ENCODE measurements around the gene METTL25. TPM values are rescaled to one million over a fixed set of nuclear protein-coding genes. Genes with fewer than 3 reads are reported as not detected.

The METTL25 gene
- polyA plus RNA-seq, 1 donor (not counting 4 experiments of a cell fraction or from before 2014, with no cell fraction given) = 6.0 TPM

- H3K9me3 ChIP-seq (ENCODE audit: control insufficient read depth, low read depth, low read length) = no peaks in the 10 kb centered on the region
- dilution Hi-C loops (cut with MboI; ENCODE audit: extremely low pct_ligation_motif_present, low sequenced_read_pairs) = no loop called here
- no peak overlapping the region for H3K27ac ChIP-seq (ENCODE audit: control insufficient read depth, insufficient read depth, low read length)
- H3K4me3 ChIP-seq (ENCODE audit: control insufficient read depth in 2 of 3, extremely low read depth in 1 of 3, insufficient read depth in 2 of 3, low read depth in 1 of 3, low read length in 3 of 3) = no peak overlapping the region
- H3K9ac ChIP-seq (ENCODE audit: control insufficient read depth, extremely low read depth, insufficient read depth, low read length) = no peak overlapping the region
- H3K79me2 ChIP-seq (ENCODE audit: control insufficient read depth, insufficient read depth, low read length) = no peaks in the 10 kb centered on the region
- FAIRE-seq (no peak), DNase-seq (ENCODE audit: low read depth, low spot score) (no peak)
- H3K4me2 ChIP-seq (ENCODE audit: control insufficient read depth, extremely low read depth, insufficient read depth, low read depth, low read length) = no peak overlapping the region
- no peaks in the 10 kb centered on the region for H3K27me3 ChIP-seq (ENCODE audit: control insufficient read depth, extremely low read depth, insufficient read depth, low read length)
- no peak for TF ChIP-seq CTCF (optimal IDR thresholded peaks at IDR 0.05 in 1 of 3, IDR thresholded peaks at IDR 0.05 in 1 of 3, conservative IDR thresholded peaks at IDR 0.05 in 1 of 3; ENCODE audit: extremely low read depth in 1 of 3, insufficient read depth in 2 of 3, low read length in 3 of 3)
- no peak for TF ChIP-seq EZH2 (IDR thresholded peaks at IDR 0.05; ENCODE audit: low read length)
- no peaks in the 10 kb centered on the region for H4K20me1 ChIP-seq (ENCODE audit: control insufficient read depth, extremely low read depth, insufficient read depth, low read length)
- peaks cover 11% of the 10 kb centered on the region for H3K4me1 ChIP-seq (ENCODE audit: control insufficient read depth, extremely low read depth, insufficient read depth, low read length)
- H3K9me1 ChIP-seq (ENCODE audit: control insufficient read depth, extremely low read depth, insufficient read depth, low read length) = no peaks in the 10 kb centered on the region
- H2AFZ ChIP-seq (ENCODE audit: control insufficient read depth, low read length) = no peak overlapping the region
- no peaks in the 10 kb centered on the region for H3K36me3 ChIP-seq (ENCODE audit: control insufficient read depth in 2 of 2, extremely low read depth in 1 of 2, insufficient read depth in 2 of 2, low read length in 2 of 2)
These were observed 103.1 kb downstream of the METTL25 start for GRCh38 chr12:82461393-82461792.

GRCh38 chr12:82461836-82462235 is 103.5 kb downstream of the METTL25 start:
- peak overlapping the region; percentile 8 for H3K4me2 ChIP-seq (ENCODE audit: control insufficient read depth, extremely low read depth, insufficient read depth, low read depth, low read length)
- no peaks in the 10 kb centered on the region for H3K36me3 ChIP-seq (ENCODE audit: control insufficient read depth in 2 of 2, extremely low read depth in 1 of 2, insufficient read depth in 2 of 2, low read length in 2 of 2)
- no peak overlapping the region for H3K4me3 ChIP-seq (ENCODE audit: control insufficient read depth in 2 of 3, extremely low read depth in 1 of 3, insufficient read depth in 2 of 3, low read depth in 1 of 3, low read length in 3 of 3)
- peak; percentile 23 for DNase-seq (ENCODE audit: low read depth, low spot score)
- no peaks in the 10 kb centered on the region for H4K20me1 ChIP-seq (ENCODE audit: control insufficient read depth, extremely low read depth, insufficient read depth, low read length)
- TF ChIP-seq EZH2 (IDR thresholded peaks at IDR 0.05; ENCODE audit: low read length) (no peak), CTCF (optimal IDR thresholded peaks at IDR 0.05 in 1 of 3, IDR thresholded peaks at IDR 0.05 in 1 of 3, conservative IDR thresholded peaks at IDR 0.05 in 1 of 3; ENCODE audit: extremely low read depth in 1 of 3, insufficient read depth in 2 of 3, low read length in 3 of 3) (no peak)
- H2AFZ ChIP-seq (ENCODE audit: control insufficient read depth, low read length) = peak overlapping the region; percentile 8
- no peaks in the 10 kb centered on the region for H3K9me3 ChIP-seq (ENCODE audit: control insufficient read depth, low read depth, low read length)
- H3K9ac ChIP-seq (ENCODE audit: control insufficient read depth, extremely low read depth, insufficient read depth, low read length) = no peak overlapping the region
- H3K27ac ChIP-seq (ENCODE audit: control insufficient read depth, insufficient read depth, low read length) = no peak overlapping the region
- H3K27me3 ChIP-seq (ENCODE audit: control insufficient read depth, extremely low read depth, insufficient read depth, low read length) = no peaks in the 10 kb centered on the region
- peaks cover 11% of the 10 kb centered on the region for H3K4me1 ChIP-seq (ENCODE audit: control insufficient read depth, extremely low read depth, insufficient read depth, low read length)
- peak; percentile 94 for FAIRE-seq
- no peaks in the 10 kb centered on the region for H3K79me2 ChIP-seq (ENCODE audit: control insufficient read depth, insufficient read depth, low read length)
- no peaks in the 10 kb centered on the region for H3K9me1 ChIP-seq (ENCODE audit: control insufficient read depth, extremely low read depth, insufficient read depth, low read length)
- dilution Hi-C loops (cut with MboI; ENCODE audit: extremely low pct_ligation_motif_present, low sequenced_read_pairs) = no loop called here
